ENCODE measurements around the gene EMP2.
"Not testable (repeated sequence)": the region's sequence is repeated elsewhere in the genome, so short reads cannot be mapped to it uniquely, and the experiment has no call there.

The EMP2 gene

DNA sequence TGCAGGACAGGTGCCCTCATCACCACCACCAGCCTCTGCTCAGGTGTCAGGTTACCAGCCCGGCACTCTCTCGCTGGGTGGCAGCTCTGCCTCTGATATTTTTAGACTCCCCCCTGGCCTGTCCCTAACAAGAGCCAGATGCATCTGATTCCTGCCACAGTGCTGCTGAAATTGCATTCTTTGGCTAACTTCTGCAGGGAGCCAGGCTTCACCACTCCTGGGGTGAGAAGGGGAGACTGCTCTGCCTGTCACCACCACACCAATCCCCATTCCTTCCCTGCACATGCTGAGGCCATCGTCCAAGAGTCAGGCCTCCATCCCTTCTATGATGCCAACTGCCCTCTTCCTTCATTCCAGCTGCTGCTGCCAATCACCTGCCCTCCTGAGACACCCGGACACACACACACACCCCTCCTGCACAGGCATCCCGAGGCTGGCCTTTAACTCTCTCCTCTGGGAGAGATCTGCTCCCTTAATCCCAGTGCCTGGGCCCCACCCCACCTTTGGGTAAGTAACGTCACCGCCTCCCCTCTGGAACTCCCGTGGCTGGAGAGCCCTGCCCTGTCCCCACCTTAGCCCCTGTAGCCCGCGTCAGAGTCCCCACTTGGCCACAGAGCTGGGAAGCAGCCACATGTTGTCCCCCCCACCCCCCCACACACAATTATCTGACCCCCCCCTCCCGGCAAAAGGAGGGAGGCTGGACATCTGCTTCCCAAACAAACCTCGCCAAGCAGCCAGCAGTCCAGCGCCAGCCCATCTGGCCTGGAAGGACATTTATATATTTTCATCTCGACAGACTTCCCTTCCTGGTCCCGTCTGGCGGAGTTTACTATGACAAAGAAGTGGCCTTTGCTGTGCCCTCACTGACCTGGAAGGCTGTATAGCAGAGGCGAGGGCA is 2.8 kb downstream of the EMP2 start:
- DNase-seq, result no peak

DNA sequence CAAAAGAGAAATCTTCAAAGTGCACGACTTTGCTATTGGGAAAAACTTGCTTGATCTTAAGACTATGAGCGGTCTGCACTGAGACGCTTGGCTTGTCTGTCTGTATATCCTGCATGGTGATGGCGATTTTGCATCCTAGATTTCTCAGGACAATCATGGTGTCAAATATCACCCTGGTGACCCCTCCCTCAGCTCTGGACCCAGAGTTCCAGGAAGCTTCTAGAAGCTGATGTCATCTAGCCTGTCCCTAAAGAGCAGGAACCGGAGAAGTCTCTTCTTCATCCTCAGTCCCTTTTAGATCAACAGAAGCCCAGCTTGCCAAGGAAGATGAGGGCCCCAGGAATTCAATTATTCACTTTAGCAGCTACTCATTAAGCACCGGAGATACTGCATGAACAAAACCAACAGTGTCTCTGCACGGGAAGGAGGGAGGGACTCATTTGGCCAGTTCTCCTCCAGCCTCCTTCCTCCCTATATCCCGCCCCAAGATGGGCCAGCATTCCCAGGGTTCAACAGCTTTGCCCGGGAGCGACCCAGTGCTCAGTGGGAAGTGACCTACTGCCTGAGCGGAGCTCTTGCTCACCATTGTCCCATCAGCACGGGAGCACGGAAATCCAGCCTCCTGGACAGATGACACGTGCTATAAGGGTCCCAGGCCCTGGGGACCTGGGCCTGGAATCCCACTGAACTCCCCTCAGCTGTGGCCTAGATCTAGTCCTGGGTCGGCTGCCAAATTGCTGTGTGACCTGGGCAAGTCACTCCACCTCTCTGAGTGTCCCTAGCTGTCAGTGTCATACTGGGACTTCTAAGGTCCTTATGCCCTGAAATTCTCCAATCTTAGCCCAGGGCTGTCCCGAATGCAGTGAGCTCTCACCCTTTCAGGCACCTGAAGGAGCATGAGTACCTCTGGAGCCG is 3.8 kb downstream of the EMP2 start:
- DNase-seq, result no peak

DNA sequence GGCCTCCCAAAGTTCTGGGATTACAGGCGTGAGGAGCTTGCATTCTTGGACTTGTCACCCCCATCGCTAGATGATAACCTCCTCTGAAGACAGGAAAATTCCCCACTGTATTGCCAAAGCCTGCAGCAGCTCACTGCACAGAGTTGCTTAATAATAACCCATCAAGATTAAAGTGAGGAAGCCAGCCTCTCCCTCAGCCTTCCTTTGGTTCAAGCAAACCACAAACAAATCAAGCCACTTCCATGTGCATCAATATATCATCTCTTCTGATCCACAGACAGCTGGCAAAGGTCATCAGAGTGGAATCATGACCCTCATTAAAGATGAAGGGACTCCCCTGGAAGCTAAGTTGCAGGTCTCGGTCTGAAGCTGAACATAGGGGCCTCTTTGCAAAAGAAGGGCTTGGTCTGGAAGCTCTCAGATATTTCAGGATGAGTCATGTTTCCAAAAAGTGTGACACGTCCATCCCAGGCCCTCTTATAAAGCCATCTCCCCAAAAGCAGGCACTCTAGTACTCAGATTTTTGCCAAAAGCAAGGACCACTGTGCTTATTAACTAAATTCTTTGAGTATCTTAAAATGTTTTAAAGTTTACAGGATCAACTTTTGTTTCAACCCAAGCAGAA is 4.8 kb downstream of the EMP2 start:
- DNase-seq, result no peak

DNA sequence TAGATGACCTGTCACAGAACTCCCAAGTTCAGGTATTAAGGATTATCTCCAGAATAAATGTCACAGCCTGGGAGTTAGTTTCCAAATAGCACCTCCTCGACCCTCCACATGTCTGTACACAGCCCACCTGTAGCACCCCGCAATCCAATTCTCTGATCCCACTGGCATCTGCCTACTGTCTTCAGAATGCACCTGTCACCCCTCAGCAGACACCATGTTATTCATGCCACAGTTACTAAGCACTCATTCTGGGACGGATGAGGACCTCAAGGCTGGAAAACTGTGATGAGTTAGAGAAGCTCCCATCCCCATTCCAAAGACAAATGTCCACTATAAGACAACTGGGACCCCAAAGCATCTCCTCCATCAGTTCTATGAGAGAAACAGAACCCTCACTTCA is 7.8 kb downstream of the EMP2 start:
- DNase-seq, result no peak

DNA sequence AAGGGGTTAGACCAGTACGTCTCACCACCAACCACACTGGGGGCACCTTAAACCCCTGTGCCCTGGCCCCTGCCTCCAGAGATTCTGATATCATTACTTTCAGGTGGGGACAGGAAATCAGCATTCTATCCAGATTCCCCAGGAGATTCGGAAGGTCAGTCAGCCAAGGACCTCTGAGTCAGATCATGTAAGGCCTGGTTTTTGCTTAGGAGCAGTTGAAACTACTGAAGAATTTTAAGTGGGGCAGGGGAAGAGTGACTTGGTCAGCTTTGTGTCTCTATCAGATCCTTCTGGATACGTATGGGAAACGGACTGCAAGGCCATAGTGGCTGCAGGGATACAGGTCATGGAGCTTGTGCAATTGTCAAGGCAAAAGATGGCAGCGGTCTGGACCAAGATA is 9.0 kb downstream of the EMP2 start:
- DNase-seq, result no peak

DNA sequence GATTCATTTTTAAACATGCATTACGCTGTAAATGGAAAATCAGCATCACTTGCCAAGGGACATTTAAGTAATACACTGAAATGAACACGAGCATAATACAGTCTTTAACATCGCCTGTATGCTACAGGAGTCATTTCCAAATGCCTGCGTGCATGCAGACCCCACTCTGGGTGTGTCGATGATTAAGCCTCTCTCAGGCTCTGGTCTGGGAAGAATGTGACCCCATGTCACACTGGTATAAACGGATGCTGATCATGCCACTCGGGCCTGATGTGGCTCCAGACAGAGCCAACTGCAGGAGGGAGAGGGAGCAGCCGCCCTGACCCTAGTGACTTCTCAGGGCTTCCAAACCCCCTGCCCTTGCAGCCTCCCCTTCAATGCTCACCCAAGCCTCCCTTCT is 10.8 kb downstream of the EMP2 start:
- no peak for DNase-seq

- no peak for DNase-seq
Measured at GRCh38 chr16:10566613-10567012, 13.8 kb downstream of the EMP2 start.

DNA sequence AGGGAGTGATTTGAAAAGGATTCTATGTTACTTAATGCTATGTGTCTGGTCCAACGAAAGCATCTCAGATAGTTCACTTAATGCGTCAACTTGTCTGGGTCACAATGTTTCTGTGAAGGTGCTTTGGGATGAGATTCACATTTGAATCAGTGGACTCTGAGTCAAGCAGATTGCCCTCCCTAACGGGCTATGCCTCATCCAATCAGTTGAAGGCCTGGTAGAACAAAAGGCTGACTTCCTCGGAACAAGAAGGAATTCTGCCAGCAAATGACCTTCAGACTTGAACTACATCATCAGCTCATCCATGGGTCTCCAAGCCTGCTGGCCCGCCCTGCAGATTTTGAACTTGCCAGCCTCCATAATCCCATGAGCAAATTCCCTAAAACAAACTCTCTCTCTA is 15.2 kb downstream of the EMP2 start:
- no peak for DNase-seq

DNA sequence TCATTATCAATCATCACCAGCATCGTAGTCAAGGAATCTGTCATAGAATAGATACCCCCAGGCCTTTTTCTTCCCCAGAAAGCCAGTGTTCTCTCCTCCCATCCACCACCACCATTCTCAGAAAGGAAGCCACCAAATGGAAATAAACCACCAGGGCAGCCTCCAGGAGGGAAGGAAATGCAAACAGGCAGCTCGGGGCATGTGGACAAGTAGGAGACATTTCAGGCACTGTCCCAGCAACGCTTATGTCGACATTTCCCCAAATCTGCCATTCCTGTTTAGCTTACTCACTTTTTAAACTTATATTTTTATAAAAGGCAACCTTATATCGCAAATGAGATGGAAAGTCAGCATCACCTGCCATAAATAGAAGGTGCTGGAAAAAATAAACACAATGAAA is 15.8 kb downstream of the EMP2 start:
- DNase-seq, result no peak

DNA sequence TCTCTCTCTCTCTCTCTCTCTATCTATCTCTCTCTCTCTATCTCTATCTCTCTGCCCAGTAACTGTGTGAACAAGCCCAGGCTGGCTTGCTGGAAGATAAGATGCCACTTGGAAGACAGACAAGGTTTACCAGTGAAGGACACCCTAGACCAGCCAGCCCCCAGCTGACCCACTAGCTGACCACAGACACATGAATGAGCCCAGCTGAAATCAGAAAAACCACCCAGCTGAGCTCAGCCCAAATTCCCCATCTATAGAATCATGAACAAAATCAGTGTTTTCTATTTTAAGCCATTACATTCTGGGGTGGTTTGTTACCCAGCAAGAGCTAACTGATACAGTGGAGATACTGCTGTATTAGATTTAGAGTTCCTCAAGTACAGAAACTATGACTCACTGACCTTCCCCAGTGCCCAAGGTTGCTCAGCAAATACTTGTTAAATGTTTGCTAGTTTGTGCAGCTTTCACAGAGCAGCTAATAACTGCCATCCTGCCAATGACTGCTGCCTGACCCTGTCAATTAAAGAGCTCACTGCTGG is 18.0 kb downstream of the EMP2 start:
- DNase-seq, result no peak

GRCh38 chr16:10561425-10561824 is 19.0 kb downstream of the EMP2 start:
- no peak for DNase-seq

DNA sequence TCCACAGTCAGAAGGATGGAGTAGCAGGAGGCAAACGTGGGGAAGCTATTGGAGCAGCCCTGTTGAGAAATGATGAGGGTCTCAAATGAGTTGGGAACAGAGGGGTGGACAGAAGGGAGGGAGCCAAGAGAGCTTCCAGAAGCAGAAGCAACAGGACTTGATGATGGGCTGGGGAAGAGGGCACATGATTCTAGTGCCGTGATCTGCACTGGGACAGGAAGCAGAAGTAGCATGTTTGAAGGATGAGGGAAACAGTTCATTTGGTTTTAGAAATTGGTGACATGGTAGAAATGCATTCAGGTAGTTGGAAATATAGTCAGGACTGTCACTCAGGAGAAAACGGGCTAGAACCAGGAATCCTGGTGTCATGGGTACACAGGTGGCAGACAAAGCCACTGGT is 19.4 kb downstream of the EMP2 start:
- no peak for DNase-seq

DNA sequence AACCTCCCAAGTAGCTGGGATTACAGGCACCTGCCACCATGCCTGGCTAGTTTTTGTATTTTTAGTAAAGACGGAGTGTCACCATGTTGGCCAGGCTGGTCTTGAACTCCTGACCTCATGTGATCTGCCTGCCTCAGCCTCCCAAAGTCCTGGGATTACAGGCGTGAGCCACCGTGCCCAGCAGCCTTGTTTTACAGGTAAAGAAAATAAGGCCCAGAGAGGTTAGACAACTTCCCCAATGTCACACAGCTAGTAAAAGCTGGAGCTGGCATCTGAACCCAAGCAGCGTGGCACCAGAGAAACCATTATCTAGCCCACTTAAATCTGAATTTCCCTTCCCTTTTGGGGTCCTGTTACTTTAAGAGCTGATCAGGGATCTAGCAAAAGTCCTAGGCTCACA is 20.6 kb downstream of the EMP2 start:
- DNase-seq, result not testable (repeated sequence)

DNA sequence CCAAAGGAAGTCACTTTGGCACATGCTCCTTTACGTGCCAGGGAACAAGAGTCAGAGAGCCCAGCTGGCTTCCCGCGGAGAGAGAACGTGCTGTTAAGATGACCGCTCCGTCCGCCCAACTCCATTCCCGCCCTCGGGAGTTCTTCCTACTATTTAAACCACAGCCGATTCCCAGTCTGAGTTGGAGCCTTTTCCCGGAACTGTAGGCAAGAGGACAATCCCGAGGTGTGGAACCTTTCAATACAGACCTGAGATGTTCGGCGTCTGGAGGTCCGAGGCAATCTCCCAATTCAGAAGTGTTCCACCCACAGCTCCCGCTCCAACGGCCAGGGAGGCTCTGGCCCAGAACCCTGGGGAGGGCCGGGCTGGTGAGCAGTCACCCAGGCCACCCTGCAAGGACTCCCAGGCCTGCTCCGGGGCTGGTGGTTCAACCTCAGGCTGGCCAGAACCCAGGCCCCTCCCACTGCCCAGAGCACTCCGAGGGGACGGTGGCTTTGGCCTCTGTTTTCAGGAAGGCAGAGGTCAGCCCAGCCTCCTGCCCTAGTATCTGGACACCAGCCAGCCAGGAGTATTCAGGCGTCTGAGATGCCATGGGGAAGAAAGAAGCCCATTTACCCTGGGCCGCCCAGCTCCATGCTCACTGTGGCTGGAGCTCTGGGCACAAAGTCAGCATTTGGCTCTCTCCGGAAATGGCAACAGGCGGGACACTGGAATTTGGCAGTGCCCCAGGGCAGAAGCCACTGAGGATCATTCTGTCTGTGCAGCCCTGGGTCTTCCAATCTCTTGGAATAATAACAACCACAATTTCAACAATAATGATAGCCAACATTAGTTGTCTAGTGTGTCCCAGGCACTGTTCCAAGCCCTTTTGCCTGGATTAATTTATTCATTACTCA is 21.4 kb downstream of the EMP2 start:
- DNase-seq, result no peak

DNA sequence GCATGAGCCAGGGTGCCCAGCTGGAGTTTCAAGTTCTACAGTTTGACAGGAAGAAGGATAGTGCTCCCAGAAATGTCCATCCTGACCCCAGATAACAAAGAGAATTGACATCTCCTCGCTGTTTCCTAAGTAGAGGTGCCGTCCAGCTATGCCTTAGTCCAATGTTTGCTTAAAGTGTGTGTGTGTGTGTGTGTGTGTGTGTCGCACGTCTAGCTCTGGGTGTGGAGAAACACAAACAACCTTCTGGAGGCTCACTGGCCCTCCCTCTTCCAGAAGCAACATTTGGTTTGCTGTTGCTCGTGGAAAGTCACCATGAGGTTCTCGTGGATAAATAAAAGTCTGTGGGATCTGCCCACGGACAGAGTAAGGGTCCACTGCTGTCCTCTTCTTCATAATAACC is 22.1 kb downstream of the EMP2 start:
- DNase-seq, result no peak

GRCh38 chr16:10557750-10558149 is 22.6 kb downstream of the EMP2 start:
- no peak for DNase-seq

DNA sequence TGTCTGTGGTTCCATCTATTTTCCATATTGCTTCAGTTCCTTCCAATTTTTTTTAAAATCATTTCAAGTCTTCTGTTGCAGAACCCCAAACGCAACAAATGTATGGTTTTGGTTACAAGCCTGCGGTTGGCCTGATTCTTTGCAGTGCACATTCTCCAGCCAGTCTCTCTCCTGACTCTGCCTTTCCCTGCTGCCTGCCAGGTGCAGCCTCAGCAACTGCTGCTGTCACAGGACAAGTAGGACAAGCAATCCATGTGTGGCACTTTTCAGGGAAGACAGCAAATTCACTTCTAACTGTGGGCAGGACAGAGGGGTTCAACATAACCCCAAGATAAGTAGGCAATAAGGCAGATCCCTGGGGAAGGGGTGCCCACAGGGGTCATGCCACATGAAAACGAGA is 24.2 kb downstream of the EMP2 start:
- DNase-seq, result no peak

- no peak for DNase-seq
Measured at GRCh38 chr16:10554569-10554968, 25.8 kb downstream of the EMP2 start.

GRCh38 chr16:10552998-10553491 is 27.4 kb downstream of the EMP2 start:
- peak; percentile 35 to 41 for DNase-seq

- DNase-seq, result no peak
Measured at GRCh38 chr16:10552281-10552680, 28.1 kb downstream of the EMP2 start.

DNA sequence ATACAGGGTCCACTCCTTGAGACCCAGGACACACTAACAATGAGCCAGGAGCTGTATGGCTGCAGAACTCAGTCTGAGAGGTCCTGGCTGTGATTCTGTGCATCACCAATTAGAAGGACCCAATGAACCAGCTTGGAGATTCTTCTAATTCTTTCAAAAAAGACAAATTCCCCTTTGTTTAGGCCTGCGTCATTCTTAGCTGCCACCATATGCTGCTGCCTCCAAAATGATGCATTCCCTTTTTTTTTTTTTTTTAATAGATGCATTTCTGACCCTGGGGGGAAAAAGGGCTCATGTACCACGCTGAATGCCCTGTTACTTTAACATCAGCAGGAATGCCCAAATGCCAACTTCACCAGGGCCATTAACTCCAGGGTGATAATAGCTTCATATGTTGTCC is 28.5 kb downstream of the EMP2 start:
- DNase-seq, result no peak

- no peak for DNase-seq
Measured at GRCh38 chr16:10548404-10548803, 32.0 kb downstream of the EMP2 start.

All from activated CD4-positive, alpha-beta T cell treated with anti-CD3 and anti-CD28 coated beads for 4 hours (primary cell).